ENCODE measurements around the gene SACS.

GRCh38 chr13:23436680-23437079 is 3.2 kb upstream of the SACS start:
- no peak for TF ChIP-seq CTCF (conservative IDR thresholded peaks at IDR 0.05 in 1 of 2, IDR thresholded peaks at IDR 0.05 in 1 of 2; ENCODE audit: extremely low read depth in 1 of 2, insufficient read depth in 1 of 2, low read depth in 1 of 2, low read length in 2 of 2)
- TF ChIP-seq EZH2 (IDR thresholded peaks at IDR 0.05; ENCODE audit: borderline replicate concordance, low read length), result no peak

Data from mammary epithelial cell (primary cell).